Measurements from ENCODE around the gene RGR.

- TF ChIP-seq MAX (CRISPR knock-in tag; IDR thresholded peaks at IDR 0.05) (no peak), CTCF (IDR thresholded peaks at IDR 0.05) (no peak)
- TF ChIP-seq, protein P1, sequence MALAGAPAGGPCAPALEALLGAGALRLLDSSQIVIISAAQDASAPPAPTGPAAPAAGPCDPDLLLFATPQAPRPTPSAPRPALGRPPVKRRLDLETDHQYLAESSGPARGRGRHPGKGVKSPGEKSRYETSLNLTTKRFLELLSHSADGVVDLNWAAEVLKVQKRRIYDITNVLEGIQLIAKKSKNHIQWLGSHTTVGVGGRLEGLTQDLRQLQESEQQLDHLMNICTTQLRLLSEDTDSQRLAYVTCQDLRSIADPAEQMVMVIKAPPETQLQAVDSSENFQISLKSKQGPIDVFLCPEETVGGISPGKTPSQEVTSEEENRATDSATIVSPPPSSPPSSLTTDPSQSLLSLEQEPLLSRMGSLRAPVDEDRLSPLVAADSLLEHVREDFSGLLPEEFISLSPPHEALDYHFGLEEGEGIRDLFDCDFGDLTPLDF (CRISPR knock-in tag; IDR thresholded peaks at IDR 0.05) = no peak
These were observed 28.0 kb upstream of the RGR start for GRCh38 chr10:84216834-84217233.

Measured in WTC11 (cell line).